Liver (tissue), 3 donors: Measurements from ENCODE around the gene PRKAA1.

Experiments used
- EGR1 ChIP-seq, 2 donors: IDR thresholded peaks; 2 replicates each; pipeline ENCODE4 v1.6.1; 2016 to 2018; ENCODE audit warnings: antibody characterized with exemption in 2 of 2, low read depth in 2 of 2
- FOXA2 ChIP-seq: IDR thresholded peaks from 2 replicates; pipeline ENCODE4 v1.6.1; 2016; ENCODE audit warnings: antibody characterized with exemption
- SP1 ChIP-seq: IDR thresholded peaks from 2 replicates; pipeline ENCODE4 v1.6.1; 2018; ENCODE audit warnings: antibody characterized with exemption, mild to moderate bottlenecking
- TAF1 ChIP-seq: conservative IDR thresholded peaks from 2 replicates; pipeline ENCODE4 v1.6.1; 2016; ENCODE audit warnings: antibody characterized with exemption, mild to moderate bottlenecking
- YY1 ChIP-seq: IDR thresholded peaks from 2 replicates; pipeline ENCODE4 v1.6.1; 2016; ENCODE audit warnings: antibody characterized with exemption, mild to moderate bottlenecking
- TF ChIP-seq, protein P1 (sequence below): fragments of 150-350 bp; IDR thresholded peaks from 2 replicates; pipeline ENCODE4 v1.5.1; 2017; ENCODE audit warnings: improper control_type of control experiment, low read depth, low read length; ENCODE audit not compliant: missing input control
- TF ChIP-seq, protein P2 (sequence below): IDR thresholded peaks from 2 replicates; pipeline ENCODE4 v1.6.1; 2016; ENCODE audit warnings: antibody characterized with exemption
- TF ChIP-seq, protein P3 (sequence below): IDR thresholded peaks from 2 replicates; pipeline ENCODE4 v1.6.1; 2016; ENCODE audit warnings: antibody characterized with exemption, mild to moderate bottlenecking
- TF ChIP-seq, protein P4 (sequence below): IDR thresholded peaks from 2 replicates; pipeline ENCODE4 v1.6.1; 2016; ENCODE audit warnings: antibody characterized with exemption
- donor health status: healthy.
- donor health status: healthy.

DNA sequence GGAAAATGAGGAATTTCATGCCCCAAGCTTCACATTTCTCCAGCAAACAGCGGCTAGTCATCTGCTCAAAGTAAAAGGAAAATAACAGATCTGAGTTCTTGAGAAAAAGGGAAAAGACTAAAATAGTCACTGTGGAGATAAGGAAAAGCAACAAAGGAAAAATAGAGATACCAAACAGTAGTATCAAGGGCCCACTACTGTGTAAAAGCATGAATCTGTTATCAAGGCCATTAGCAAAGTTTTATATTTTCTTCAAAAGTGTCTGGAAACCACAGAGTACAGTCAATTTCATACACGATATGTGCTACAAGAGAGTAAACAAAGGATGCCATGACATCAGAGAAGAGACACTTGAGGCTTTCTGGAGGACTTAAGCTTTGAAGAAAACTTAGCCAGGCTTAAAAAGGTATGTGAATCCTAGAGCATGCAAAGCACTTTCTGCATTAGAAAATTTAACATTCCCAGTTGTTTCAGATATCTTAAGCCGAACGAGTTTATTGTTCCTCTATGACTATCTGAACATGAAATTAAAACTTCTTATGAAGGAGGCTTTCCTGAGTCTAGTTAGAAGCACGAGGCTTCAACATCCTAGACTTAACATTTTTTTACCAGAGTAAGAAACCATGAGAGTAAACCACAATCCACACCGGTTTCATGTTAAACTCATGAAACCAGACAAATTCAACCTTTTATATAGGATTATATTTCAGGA is 43.6 kb downstream of the PRKAA1 start:
- TF ChIP-seq, protein P1, sequence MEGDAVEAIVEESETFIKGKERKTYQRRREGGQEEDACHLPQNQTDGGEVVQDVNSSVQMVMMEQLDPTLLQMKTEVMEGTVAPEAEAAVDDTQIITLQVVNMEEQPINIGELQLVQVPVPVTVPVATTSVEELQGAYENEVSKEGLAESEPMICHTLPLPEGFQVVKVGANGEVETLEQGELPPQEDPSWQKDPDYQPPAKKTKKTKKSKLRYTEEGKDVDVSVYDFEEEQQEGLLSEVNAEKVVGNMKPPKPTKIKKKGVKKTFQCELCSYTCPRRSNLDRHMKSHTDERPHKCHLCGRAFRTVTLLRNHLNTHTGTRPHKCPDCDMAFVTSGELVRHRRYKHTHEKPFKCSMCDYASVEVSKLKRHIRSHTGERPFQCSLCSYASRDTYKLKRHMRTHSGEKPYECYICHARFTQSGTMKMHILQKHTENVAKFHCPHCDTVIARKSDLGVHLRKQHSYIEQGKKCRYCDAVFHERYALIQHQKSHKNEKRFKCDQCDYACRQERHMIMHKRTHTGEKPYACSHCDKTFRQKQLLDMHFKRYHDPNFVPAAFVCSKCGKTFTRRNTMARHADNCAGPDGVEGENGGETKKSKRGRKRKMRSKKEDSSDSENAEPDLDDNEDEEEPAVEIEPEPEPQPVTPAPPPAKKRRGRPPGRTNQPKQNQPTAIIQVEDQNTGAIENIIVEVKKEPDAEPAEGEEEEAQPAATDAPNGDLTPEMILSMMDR, result no peak
- TF ChIP-seq TAF1 (no peak), EGR1 (IDR thresholded peaks at IDR 0.05; ENCODE audit: low read depth in 2 of 2) (no peak), FOXA2 (no peak), SP1 (no peak), YY1 (no peak)
- TF ChIP-seq, protein P2, sequence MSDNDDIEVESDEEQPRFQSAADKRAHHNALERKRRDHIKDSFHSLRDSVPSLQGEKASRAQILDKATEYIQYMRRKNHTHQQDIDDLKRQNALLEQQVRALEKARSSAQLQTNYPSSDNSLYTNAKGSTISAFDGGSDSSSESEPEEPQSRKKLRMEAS, result no peak
- TF ChIP-seq, protein P3, sequence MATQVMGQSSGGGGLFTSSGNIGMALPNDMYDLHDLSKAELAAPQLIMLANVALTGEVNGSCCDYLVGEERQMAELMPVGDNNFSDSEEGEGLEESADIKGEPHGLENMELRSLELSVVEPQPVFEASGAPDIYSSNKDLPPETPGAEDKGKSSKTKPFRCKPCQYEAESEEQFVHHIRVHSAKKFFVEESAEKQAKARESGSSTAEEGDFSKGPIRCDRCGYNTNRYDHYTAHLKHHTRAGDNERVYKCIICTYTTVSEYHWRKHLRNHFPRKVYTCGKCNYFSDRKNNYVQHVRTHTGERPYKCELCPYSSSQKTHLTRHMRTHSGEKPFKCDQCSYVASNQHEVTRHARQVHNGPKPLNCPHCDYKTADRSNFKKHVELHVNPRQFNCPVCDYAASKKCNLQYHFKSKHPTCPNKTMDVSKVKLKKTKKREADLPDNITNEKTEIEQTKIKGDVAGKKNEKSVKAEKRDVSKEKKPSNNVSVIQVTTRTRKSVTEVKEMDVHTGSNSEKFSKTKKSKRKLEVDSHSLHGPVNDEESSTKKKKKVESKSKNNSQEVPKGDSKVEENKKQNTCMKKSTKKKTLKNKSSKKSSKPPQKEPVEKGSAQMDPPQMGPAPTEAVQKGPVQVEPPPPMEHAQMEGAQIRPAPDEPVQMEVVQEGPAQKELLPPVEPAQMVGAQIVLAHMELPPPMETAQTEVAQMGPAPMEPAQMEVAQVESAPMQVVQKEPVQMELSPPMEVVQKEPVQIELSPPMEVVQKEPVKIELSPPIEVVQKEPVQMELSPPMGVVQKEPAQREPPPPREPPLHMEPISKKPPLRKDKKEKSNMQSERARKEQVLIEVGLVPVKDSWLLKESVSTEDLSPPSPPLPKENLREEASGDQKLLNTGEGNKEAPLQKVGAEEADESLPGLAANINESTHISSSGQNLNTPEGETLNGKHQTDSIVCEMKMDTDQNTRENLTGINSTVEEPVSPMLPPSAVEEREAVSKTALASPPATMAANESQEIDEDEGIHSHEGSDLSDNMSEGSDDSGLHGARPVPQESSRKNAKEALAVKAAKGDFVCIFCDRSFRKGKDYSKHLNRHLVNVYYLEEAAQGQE, result no peak
- TF ChIP-seq, protein P4, sequence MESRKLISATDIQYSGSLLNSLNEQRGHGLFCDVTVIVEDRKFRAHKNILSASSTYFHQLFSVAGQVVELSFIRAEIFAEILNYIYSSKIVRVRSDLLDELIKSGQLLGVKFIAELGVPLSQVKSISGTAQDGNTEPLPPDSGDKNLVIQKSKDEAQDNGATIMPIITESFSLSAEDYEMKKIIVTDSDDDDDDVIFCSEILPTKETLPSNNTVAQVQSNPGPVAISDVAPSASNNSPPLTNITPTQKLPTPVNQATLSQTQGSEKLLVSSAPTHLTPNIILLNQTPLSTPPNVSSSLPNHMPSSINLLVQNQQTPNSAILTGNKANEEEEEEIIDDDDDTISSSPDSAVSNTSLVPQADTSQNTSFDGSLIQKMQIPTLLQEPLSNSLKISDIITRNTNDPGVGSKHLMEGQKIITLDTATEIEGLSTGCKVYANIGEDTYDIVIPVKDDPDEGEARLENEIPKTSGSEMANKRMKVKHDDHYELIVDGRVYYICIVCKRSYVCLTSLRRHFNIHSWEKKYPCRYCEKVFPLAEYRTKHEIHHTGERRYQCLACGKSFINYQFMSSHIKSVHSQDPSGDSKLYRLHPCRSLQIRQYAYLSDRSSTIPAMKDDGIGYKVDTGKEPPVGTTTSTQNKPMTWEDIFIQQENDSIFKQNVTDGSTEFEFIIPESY, result no peak
